ENCODE measurements around the gene LIPM. TPM values are rescaled to one million over a fixed set of nuclear protein-coding genes. Genes with fewer than 3 reads are reported as not detected.
"Not testable (repeated sequence)": the region's sequence is repeated elsewhere in the genome, so short reads cannot be mapped to it uniquely, and the experiment has no call there.

Gene LIPM
- total RNA-seq, 2 donors from 2014 or later = not detected

DNA sequence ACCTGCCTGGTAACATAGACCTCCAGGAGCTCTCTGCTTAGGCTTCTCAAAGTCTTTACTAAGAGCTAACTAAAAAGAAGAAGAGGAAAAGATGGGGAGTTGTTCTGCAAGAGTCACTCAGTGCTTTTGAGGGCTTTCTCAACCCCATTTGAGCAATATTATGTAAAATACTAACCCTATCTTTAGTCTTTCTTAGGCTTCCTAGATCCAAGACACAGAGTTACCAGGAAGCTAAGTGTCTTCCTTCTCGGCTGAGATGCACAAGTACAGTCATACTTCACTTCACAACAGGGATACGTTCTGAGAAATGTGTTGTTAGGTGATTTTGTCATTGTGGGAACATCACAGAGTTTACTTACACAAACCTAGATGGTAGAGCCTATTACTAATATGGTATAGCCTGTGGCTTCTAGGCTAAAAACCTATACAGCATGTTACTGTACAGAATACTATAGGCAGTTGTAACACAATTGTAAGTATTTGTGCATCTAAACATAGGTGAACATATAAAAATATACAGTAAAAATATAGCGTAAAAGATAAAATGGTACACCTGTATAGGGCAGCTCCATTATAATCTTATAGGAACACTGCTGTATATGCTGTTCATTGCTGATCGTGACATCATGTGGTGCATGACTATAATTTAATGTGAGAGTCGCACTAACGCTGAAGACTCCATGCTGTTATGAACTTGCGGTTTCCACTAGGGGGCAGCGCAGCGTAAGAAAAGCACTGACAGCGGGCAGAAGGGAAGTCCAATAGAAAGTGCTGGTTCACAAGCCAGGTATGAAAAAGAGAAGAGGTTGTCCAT lies 32.8 kb downstream of the LIPM start:
- TF ChIP-seq, protein P1, sequence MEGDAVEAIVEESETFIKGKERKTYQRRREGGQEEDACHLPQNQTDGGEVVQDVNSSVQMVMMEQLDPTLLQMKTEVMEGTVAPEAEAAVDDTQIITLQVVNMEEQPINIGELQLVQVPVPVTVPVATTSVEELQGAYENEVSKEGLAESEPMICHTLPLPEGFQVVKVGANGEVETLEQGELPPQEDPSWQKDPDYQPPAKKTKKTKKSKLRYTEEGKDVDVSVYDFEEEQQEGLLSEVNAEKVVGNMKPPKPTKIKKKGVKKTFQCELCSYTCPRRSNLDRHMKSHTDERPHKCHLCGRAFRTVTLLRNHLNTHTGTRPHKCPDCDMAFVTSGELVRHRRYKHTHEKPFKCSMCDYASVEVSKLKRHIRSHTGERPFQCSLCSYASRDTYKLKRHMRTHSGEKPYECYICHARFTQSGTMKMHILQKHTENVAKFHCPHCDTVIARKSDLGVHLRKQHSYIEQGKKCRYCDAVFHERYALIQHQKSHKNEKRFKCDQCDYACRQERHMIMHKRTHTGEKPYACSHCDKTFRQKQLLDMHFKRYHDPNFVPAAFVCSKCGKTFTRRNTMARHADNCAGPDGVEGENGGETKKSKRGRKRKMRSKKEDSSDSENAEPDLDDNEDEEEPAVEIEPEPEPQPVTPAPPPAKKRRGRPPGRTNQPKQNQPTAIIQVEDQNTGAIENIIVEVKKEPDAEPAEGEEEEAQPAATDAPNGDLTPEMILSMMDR (IDR thresholded peaks at IDR 0.05) = peak; percentile 65 to 93 (median 89)
- TF ChIP-seq POLR2A (IDR thresholded peaks at IDR 0.05) (no peak), POLR2AphosphoS5 (IDR thresholded peaks at IDR 0.05) (peak; percentile 78)
- DNase-seq (ENCODE audit: low spot score) = peak; percentile 82
- WGBS = 15% methylated on average over 10 of the region's 10 CpGs
- Histone ChIP-seq H3K27ac (no peak overlapping the region), H3K4me1 (replicated peaks) (no peaks in the 10 kb centered on the region), H3K27me3 (replicated peaks; ENCODE audit: insufficient read depth) (no peaks in the 10 kb centered on the region), H3K36me3 (no peaks in the 10 kb centered on the region), H3K9me3 (no peaks in the 10 kb centered on the region), H3K4me3 (no peak overlapping the region)
- intact Hi-C loops (cut with DNase I) = loop anchor here (1.0 to 10.0 kb wide), 3 partner anchors 97 to 382 kb away; no protein-coding TSS in a partner anchor

DNA sequence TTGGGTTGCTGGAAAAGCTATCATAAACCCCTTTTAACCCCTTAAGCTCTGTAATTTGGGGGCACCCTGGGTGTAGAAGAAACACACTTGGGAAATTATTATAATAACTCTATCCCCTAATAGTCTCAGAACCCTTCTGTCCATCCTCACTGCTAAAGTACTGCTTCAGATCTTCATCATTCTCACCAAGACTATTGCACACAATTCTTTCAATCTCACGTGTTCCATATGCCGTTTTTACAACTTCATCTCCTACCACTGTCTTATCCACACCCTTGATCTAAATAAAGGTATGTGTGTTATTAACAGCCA lies 33.3 kb downstream of the LIPM start:
- H3K4me3 ChIP-seq = no peak overlapping the region
- WGBS = 20% methylated on average over 2 of the region's 2 CpGs
- intact Hi-C loops (cut with DNase I) = loop anchor here (1.0 to 10.0 kb wide), 4 partner anchors 96 to 381 kb away; partner anchors contain the start of gene FAS
- no peaks in the 10 kb centered on the region for H3K4me1 ChIP-seq (replicated peaks)
- H3K36me3 ChIP-seq = no peaks in the 10 kb centered on the region
- no peaks in the 10 kb centered on the region for H3K27me3 ChIP-seq (replicated peaks; ENCODE audit: insufficient read depth)
- DNase-seq (ENCODE audit: low spot score) = no peak
- no peak for TF ChIP-seq POLR2AphosphoS5 (IDR thresholded peaks at IDR 0.05)
- TF ChIP-seq, protein P1 (IDR thresholded peaks at IDR 0.05) = no peak
- no peak overlapping the region for H3K27ac ChIP-seq
- H3K9me3 ChIP-seq = no peaks in the 10 kb centered on the region

DNA sequence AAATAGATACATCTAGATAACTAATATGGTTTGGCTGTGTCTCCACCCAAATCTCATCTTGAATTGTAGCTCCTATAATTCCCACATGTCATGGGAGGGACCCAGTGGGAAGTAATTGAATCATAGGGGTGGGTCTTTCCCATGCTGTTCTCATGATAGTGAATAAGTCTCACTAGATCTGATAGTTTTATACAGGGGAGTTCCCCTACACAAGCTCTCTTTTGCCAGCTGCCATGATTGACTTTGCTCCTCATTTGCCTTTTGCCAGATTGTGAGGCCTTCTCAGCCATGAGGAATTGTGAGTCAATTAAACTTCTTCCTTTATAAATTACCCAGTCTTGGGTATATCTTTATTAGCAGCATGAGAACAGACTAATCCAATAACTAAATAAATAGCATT lies 35.1 kb downstream of the LIPM start:
- intact Hi-C loops (cut with DNase I) = loop anchor here (2.0 to 10.0 kb wide), 3 partner anchors 153 to 380 kb away; partner anchors contain the start of gene FAS
- not testable (repeated sequence) for H3K27me3 ChIP-seq (replicated peaks; ENCODE audit: insufficient read depth); H3K36me3 ChIP-seq; DNase-seq (ENCODE audit: low spot score); H3K9me3 ChIP-seq; H3K4me3 ChIP-seq; H3K4me1 ChIP-seq (replicated peaks); H3K27ac ChIP-seq

DNA sequence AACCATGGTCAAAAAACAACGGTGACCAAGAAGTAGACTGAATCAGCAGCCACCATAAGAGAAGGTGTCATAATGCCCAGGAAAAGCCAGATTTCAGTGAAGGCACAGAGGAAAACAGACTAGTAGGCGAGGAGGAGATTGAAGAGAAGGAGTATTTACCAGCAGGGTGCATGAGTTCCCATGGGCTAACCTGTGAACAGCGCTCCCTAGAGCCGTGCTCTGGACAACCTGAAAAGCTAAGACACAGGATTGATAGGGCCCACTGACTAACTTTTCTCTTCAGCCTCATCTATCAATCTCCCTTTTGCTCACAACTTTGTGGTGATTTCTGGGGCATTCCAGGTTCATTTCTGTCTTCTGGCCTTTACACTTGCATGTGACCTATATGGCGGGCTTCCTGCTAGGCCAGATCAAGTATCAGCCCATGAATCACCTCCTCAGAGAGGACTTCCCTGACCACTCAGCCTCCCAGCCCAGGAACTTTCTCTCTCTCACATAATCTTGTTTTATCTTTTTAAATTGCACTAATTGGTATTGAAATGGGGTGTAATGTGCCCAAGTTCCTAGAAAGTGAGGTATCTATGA lies 36.3 kb downstream of the LIPM start:
- intact Hi-C loops (cut with DNase I) = loop anchor here (5.0 to 10.0 kb wide), 2 partner anchors 186 to 378 kb away; no protein-coding TSS in a partner anchor
- Histone ChIP-seq H3K9me3 (no peaks in the 10 kb centered on the region), H3K4me3 (no peak overlapping the region), H3K4me1 (replicated peaks) (no peaks in the 10 kb centered on the region), H3K27ac (no peak overlapping the region), H3K36me3 (no peaks in the 10 kb centered on the region), H3K27me3 (replicated peaks; ENCODE audit: insufficient read depth) (no peaks in the 10 kb centered on the region)
- WGBS = 99% methylated on average over 5 of the region's 5 CpGs
- DNase-seq (ENCODE audit: low spot score) = no peak
- TF ChIP-seq, protein P1 (IDR thresholded peaks at IDR 0.05) = no peak
- TF ChIP-seq POLR2AphosphoS5 (IDR thresholded peaks at IDR 0.05) (no peak), POLR2A (IDR thresholded peaks at IDR 0.05) (no peak)

DNA sequence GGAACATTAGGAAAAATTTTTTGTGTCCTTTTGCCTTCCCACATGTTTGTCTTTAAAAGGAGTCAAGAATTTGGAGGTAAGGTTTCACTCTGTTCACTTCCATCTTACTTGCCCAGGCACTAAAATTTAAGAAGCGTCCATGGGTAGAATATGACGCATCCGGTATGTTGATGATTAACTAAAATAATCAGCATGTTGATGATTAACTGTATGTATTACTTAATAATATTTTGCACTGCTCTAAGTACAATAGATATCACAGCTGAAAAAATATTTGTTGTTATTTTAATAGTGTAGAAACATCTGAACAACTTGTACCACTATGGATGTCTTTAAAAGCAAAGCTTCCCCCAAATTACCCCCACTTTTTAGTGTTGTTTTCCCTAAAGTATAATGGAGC lies 37.6 kb downstream of the LIPM start:
- H3K4me1 ChIP-seq (replicated peaks) = no peaks in the 10 kb centered on the region
- H3K36me3 ChIP-seq = no peaks in the 10 kb centered on the region
- intact Hi-C loops (cut with DNase I) = no loop called here
- H3K4me3 ChIP-seq = no peak overlapping the region
- no peaks in the 10 kb centered on the region for H3K9me3 ChIP-seq
- H3K27me3 ChIP-seq (replicated peaks; ENCODE audit: insufficient read depth) = no peaks in the 10 kb centered on the region
- DNase-seq (ENCODE audit: low spot score) = no peak
- TF ChIP-seq POLR2AphosphoS5 (IDR thresholded peaks at IDR 0.05) (no peak), POLR2A (IDR thresholded peaks at IDR 0.05) (no peak)
- TF ChIP-seq, protein P1 (IDR thresholded peaks at IDR 0.05) = no peak
- no peak overlapping the region for H3K27ac ChIP-seq
- 90% methylated on average over 3 of the region's 3 CpGs for WGBS
